BJ (cell line): Measurements from ENCODE around the gene CDK15. TPM values are rescaled to one million over a fixed set of nuclear protein-coding genes. Genes with fewer than 3 reads are reported as not detected.

Experiments
- CTCF ChIA-PET: fragments of 350-600 bp; formaldehyde crosslinking; extraction: SDS; loops from one replicate; lab custom pipeline; 2021; ENCODE audit warnings: antibody characterized with exemption, inconsistent platforms; lab: Yijun Ruan, JAX
- POLR2A ChIA-PET: fragments of 300-600 bp; sonication (Branson Sonifier 250); formaldehyde crosslinking; extraction: SDS; loops from one replicate; lab custom pipeline; 2021; ENCODE audit warnings: antibody characterized with exemption; lab: Charles Lee
- DNase-seq: peaks from one replicate; pipeline ENCODE4 v3.0.0-alpha.2; 2011; ENCODE audit warnings: low read depth
- H3K27me3 ChIP-seq: 2 replicates; pipeline ENCODE4 v1.6.0; 2011; ENCODE audit warnings: low read length; ENCODE audit not compliant: control insufficient read depth, insufficient read depth
- H3K36me3 ChIP-seq: 2 replicates; pipeline ENCODE4 v1.5.1; 2011; ENCODE audit warnings: low read length; ENCODE audit not compliant: control insufficient read depth, insufficient read depth
- H3K4me3 ChIP-seq: 2 replicates; pipeline ENCODE4 v1.5.1; 2011; ENCODE audit warnings: low read depth, mild to moderate bottlenecking, control low read depth, low read length
- CTCF ChIP-seq: IDR thresholded peaks from 2 replicates; pipeline ENCODE4 v1.5.1; 2011; ENCODE audit warnings: low read depth, mild to moderate bottlenecking, control low read depth, inconsistent platforms, low read length, moderate library complexity; ENCODE audit not compliant: insufficient read depth
- polyA plus RNA-seq: library from polyadenylated mRNA; depleted of rRNA; stranded (reverse); fragments of >200 nt; gene quantifications from 2 replicates; pipeline ENCODE4 v1.2.3, GENCODE V29; 2011

The CDK15 gene
- polyA plus RNA-seq, 1 experiment, result 8.2 TPM

- Histone ChIP-seq H3K36me3 (no peaks in the 10 kb centered on the region), H3K27me3 (no peaks in the 10 kb centered on the region), H3K4me3 (no peak overlapping the region)
- CTCF ChIA-PET, result no interaction called here
- no peak for DNase-seq
- TF ChIP-seq CTCF, result no peak
- POLR2A ChIA-PET, result no interaction called here
Measured at GRCh38 chr2:201933792-201934237, 127.5 kb downstream of the CDK15 start.

GRCh38 chr2:201936817-201937216 lies 130.5 kb downstream of the CDK15 start:
- ChIA-PET POLR2A (no interaction called here), CTCF (interaction anchor here (0.8 to 1.2 kb wide), 2 partner anchors 26 to 27 kb away, joined by 3 to 4 read pairs; no protein-coding TSS in a partner anchor)
- no peak for DNase-seq
- Histone ChIP-seq H3K27me3 (no peaks in the 10 kb centered on the region), H3K4me3 (no peak overlapping the region), H3K36me3 (no peaks in the 10 kb centered on the region)
- no peak for TF ChIP-seq CTCF

- Histone ChIP-seq H3K4me3 (no peak overlapping the region), H3K27me3 (no peaks in the 10 kb centered on the region), H3K36me3 (no peaks in the 10 kb centered on the region)
- CTCF ChIA-PET, result interaction anchor here (0.8 to 1.2 kb wide), 2 partner anchors 26 to 28 kb away, joined by 3 to 4 read pairs; no protein-coding TSS in a partner anchor
- no peak for TF ChIP-seq CTCF
- POLR2A ChIA-PET, result no interaction called here
- no peak for DNase-seq
Measured at GRCh38 chr2:201937343-201937742, 131.0 kb downstream of the CDK15 start.

GRCh38 chr2:201938156-201938775 lies 131.9 kb downstream of the CDK15 start:
- no peaks in the 10 kb centered on the region for H3K27me3 ChIP-seq
- DNase-seq, result no peak
- H3K4me3 ChIP-seq, result no peak overlapping the region
- TF ChIP-seq CTCF, result no peak
- CTCF ChIA-PET, result interaction anchor here (0.6 to 1.6 kb wide), 3 partner anchors 13 to 230 kb away, joined by 3 to 5 read pairs (median 3); no protein-coding TSS in a partner anchor
- POLR2A ChIA-PET, result interaction anchor here (0.5 kb wide), 1 partner anchor 92 kb away, joined by 7 read pairs; no protein-coding TSS in a partner anchor
- H3K36me3 ChIP-seq, result no peaks in the 10 kb centered on the region

GRCh38 chr2:201938781-201939180 lies 132.4 kb downstream of the CDK15 start:
- POLR2A ChIA-PET, result interaction anchor here (0.7 kb wide), 1 partner anchor 24 kb away, joined by 4 read pairs; no protein-coding TSS in a partner anchor

More at GRCh38 chr2:201938781-201939180, 132.4 kb downstream of the CDK15 start:
- no peak for TF ChIP-seq CTCF
- CTCF ChIA-PET, result interaction anchor here (1.2 to 1.6 kb wide), 2 partner anchors 12 to 229 kb away, joined by 3 to 5 read pairs; no protein-coding TSS in a partner anchor
- H3K36me3 ChIP-seq, result no peaks in the 10 kb centered on the region
- H3K27me3 ChIP-seq, result no peaks in the 10 kb centered on the region
- H3K4me3 ChIP-seq, result no peak overlapping the region
- DNase-seq, result no peak
